ENCODE results near the gene RDH8.
A peak's percentile ranks its signal among the peaks of the same experiment; 100 is the strongest.
"Not testable (repeated sequence)": the region's sequence is repeated elsewhere in the genome, so short reads cannot be mapped to it uniquely, and the experiment has no call there.

RDH8 gene

DNA sequence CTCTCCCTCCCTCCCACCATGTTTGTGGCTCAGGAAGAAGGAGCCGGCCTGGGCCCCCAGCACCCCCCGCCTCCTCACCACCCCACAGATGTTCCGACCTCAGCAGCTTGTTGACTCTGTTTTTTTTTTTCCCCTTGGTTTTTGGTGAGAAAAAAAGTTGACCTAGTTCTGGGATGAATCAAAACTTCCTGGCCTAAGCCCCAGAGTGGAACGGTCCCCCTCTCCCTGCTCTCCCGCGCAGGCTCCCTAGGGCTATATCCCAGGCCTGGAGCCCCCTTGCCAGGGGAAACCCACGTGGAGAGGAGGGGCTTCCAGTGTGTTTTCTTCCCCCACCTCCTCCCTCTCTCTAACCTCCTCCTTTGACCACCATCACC is 7.0 kb upstream of the RDH8 start:
- no peak for DNase-seq

DNA sequence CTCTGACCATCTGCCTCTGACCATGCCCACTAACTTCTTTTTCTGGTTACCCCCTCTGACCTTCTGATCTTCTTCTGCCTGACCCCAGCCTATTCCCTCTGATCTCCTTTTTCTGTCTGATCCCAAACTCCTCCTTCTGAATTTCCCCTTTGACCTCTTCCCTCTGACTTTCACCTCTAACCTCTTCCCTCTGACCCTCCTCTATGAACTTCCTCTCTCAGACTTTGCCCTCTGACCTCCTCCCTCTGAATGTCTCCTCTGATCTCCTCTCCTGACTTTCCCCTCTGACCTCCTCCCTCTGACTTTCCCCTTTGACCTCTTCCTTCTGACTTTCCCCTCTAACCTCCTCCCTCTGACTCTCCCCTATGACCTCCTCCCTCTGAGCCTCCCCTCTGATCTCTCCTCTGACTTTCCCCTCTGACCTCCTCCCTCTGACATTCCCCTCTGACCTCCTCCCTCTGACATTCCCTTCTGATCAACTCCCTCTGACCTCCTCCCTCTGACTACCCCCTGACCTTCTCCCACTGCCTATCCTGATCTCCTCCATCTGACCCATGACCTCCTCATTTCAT is 6.4 kb upstream of the RDH8 start:
- no peak for DNase-seq

DNA sequence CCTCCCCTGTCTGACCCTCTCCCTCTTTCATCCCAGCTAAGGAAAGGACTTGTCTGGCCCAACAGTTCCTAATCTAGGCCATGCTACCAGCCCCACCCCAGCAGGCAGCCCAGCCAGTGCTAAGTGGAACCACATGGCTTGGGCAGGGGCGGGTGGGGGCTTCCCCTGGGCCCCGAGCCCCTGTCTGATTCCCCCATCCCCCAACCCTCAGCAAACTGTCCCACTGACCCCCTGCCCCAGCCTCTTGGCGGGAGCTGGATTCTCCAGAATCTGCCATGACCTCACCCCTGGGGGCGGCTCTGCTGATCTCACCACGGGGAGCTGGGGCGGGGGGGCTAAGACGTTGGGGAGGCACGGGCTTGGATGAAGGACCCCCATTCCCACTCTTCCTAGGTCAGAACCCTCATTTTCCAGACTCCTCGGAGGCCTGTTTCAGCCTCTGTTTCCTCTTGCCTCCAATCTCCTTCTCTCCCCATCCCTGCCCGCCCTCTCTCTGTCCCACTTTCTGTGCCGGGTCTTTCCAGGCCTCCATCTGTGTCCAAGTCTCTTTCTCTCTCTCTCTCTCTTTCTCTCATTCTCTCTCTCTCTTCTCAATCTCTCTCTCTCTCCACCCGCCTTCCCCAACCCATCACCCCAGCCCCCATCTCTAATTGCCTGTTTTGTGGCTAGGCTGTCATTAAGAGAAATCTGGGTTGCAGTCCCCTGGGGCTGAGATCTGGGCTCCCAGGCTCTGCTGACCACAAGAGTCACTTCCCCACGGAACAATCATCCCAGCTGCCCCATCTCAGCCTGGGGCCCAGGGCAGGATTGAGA is 5.7 kb upstream of the RDH8 start:
- DNase-seq = no peak

DNA sequence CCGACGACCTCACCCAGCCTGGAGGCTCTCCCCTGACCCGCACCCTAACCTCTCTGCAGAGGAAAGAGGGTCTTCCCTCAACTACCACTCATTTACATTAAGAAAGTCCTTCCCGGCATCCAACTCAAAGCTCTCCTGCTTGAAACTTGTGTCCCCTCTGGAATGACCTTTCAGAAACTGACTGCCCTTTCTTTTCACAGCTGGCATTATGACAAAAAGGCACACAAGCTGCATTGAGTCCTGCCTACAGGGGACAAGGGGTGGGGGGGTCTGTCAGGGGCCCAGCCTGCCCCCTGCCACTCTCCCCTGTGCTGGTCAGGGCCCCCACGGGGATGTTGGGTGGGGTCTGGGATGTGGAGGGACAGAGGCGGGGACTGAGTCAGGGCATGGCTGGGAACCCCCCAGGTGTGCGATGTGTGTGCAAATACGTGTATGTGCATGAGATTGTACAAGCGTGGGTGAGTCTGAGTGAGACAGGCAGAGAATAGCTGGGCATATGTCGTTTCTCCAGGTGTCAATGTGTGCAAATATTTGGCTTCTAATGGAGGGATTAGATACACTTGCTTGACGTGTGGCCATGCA is 5.0 kb upstream of the RDH8 start:
- no peak for DNase-seq

DNA sequence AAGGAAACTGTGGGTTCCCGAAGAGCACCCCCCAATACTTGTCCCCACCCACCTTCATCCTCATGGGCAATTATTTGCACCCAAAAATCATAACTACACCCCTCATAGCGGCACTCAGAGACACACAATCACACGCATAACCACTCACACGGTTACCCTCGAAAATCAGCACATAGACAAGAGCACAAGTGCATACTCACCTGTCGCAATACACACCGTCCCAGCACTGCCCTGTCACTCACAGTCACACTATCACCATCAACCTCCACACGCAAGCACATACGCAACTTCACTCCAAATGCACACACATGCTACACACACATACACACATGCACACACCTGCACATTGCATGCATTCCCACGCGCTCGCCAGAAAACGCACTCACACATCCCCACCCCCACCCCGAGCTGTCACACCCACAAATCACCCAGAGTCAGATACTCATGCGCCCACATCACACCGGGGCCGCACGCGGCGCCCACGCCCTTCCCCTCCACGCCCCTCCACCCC is 3.5 kb upstream of the RDH8 start:
- DNase-seq = no peak

DNA sequence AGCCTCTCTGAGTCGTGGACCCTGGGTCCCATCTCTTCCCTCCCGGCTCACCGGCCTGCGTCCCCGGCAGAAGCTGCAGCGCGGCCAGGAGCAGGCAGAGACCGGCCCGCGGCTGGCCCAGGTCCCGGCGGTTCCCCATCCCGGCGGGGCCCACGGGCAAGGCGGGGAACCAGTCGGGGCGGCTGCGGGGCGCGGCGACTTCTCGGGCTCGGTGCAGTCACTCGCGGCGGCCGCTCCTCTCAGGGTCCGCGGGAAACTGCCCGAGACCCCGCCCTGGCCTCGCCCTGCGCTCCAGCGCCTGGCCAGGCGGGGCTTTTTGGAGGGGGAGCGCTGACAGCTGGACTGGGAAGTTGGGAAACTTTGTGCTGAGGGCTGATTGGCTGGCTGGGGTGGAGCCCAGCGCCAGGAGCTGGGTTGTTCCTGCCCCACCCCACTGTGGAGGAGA is 3.0 kb upstream of the RDH8 start, which contains the start of gene COL5A3:
Gene COL5A3, minus strand, starts transcription at position 258 of the 445 bp plus-strand sequence. Its CDS starts 119 bp downstream, at position 139.
- DNase-seq = no peak

DNA sequence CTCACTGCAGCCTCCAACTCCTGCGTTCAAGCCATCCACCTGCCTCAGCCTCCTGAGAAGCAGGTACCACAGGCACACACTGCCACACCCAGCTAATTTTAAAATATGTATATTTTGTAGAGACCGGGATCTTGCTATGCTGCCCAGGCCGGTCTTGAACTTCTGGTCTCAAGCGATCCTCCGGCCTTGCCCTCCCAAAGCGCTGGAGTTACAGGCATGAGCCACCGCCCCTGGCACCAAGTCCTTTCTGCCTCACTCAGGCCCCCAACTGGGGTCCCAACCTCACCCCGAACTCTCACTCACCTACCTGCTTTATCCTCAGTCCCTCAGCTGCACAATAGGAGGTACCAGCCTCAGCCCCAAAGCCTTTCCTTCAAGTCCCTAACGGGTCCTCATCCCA is 2.3 kb upstream of the RDH8 start:
- DNase-seq = no peak

DNA sequence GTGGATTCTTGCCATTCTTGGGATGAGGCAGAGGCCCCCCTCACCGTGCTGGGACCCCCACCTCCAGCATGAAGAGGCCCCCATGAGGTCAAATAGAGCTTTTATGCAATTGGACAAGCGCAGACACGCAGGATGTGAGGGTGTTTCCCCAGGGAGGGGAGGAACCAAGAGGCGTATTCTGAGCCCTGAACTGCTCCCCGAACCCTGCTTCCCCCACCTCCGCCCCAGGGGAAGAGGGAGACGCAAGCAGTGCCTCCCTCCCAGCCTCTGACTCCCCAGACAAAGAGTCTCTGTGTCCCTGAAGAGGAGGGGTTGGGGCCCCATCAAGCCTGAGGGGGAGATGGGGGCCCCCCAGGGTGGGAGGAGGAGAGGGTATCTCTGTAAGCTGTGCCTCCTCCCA is 1.3 kb upstream of the RDH8 start:
- no peak for DNase-seq

DNA sequence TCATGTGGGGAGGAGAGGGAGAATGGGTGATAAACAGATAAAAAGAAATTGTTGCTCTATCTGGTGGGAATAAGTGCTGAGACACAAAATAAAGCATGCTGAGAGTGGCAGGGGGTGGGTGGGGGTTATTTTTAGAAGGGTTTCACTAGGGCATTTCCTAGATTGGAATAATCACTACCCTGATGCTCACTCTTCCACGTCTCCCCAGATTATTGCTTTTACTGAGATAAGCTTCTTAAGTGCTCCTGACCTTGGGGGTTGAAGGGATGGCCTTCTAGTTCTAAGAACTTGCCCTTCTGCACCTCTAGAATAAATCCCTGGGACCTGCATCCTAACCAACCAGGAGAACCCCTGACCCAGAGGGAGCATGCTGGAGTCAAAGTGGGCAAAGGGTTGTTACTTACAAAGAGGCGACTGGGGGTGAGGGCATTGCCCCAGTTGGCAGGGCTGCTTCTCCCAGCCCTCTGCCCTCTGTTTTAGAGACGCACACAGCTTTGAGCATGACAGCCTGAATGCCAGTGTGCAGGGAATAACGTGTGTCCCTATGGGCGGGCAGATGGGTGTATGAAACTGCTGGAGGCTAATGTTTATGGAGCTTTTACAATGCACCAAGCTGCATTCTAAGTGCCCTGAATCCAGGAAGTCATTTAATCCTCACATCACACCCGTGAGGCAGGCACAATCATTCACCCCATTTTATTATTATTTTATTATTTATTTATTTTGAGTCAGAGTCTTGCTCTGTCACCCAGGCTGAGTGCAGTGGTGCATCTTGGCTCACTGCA is 743 bp downstream of the RDH8 start:
- DNase-seq = no peak

DNA sequence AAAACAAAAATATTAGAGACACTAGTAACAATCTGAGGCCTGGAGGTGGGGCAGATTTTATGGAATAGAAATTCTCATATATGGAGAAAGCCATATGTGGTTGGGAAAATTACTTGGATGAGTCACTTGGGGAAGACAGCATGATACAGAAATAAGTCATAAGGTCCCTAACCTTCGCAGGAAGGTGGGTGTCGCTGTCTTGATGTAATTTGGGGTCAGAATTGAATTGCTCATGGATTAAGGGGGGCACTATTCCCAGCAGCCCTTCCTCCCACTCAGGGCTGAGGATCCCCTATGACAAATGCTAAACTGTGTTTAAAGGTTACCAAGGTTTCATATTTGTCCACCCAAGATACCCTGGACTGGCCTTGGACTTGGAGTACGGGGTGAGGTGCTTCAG is 5.0 kb downstream of the RDH8 start:
- DNase-seq = no peak

DNA sequence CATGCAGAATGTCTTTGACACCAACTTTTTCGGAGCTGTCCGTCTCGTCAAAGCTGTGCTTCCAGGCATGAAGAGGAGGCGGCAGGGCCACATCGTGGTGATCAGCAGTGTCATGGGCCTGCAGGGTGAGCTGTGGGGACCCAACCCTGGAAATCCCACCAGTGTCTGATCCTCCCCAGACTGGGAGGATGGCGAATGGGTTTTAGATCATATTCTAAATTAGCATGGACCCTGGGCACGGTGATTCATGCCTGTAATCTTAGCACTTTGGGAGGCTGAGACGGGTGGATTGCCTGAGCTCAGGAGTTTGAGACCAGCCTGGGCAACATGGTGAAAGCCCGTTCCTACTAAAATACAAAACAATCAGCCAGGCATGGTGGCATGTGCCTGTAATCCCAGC is 5.5 kb downstream of the RDH8 start:
- DNase-seq = no peak

DNA sequence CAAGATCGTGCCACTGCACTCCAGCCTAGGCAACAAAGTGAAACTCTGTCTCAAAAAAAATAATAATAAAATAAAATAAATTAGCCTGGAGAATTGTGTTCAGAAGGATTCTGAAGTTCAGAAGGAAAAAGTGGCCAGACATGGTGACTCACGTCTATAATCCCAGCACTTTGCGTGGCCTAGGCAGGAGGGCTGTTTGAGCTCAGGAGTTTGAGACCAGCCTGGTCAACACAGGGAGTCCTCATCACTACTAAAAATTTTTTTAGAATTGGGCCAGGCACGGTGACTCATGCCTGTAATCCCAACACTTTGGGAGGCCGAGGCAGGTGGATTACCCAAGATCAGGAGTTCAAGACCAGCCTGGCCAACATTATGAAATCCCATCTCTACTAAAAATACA is 6.0 kb downstream of the RDH8 start:
- DNase-seq = no peak

DNA sequence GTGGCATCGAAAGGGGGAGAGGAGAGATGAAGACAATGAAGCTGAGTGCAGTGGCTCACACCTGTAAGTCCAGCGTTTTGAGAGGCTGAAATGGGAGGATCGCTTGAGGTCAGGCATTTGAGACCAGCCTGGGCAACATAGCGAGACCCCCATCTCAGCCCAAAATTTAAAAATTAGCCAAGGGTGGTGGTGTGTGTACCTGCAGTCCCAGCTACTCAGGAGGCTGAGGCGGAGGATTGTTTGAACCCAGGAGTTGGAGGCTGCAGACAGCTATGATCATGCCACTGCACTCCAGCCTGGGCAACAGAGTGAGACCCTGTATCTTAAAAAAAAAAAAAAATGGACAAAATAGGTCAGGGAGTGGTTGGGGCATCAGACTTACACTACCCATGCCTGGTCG is 7.6 kb downstream of the RDH8 start:
- DNase-seq = no peak

DNA sequence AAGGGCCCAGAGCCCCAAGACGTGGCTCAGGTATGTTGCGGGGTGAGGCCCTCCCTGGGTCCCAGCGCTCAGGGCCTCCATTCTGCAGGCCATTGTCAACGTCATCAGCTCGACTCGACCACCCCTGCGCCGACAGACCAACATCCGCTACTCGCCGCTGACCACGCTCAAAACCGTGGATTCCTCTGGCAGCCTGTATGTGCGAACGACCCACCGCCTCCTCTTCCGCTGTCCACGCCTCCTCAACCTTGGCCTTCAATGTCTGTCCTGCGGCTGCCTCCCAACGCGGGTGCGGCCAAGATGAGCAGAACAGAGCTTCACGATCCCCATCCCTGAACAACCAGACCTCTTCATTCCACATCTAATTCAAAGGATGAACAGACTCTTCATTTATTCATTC is 8.2 kb downstream of the RDH8 start:
- no peak for DNase-seq

DNA sequence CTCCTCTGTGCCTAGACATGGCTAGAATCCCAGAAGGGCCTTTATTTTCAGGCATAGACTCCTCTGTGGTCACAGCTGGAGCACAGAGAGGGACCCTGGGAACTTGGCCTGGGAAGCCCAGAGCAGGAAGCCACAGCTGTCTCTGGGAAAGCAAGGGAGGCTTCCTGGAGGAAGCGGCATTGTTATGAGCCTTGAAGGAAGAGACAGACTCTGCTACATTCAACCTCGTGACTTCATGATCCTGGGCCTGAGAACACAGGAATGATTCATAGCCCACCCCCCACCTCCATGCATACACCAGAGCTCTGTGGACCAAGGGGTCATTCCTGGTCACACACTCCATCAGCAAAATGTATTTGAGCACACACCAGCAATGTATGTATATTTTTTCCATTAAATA is 8.6 kb downstream of the RDH8 start:
- no peak for DNase-seq

DNA sequence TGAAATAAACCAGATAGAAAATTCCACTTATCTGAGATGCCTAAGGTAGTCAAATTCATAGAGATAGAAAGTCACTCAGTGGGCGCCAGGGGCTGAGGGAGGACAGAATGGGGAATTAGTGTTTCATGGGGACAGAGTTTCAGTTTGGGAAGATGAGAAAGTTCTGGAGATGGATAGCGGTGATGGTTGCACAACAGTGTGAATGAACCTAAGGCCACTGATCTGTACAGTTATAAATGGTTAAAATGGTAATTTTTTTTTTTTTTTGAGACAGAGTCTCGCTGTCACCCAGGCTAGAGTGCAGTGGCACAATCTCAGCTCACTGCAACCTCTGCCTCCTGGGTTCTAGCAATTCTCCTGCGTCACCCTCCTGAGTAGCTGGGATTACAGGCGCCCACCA is 9.8 kb downstream of the RDH8 start:
- not testable (repeated sequence) for DNase-seq

DNA sequence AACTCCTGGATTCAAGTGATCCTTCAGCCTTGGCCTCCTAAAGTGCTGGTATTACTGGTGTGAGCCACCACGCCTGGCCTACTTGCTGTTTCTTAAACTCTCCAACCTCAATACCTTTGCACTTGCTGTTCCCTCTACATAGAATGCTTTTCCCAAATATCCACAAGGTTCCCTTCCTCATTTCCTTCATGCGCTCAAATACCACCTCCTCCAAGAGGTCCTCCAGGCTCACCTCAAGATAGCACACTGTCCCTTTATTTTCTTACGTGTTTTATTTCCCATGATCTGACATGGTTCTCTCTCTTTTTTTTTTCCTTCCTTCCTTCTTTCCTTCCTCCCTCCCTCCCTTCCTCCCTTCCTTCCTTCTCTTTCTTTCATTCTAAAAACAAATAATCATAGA is 13.5 kb downstream of the RDH8 start:
- no peak for DNase-seq

DNA sequence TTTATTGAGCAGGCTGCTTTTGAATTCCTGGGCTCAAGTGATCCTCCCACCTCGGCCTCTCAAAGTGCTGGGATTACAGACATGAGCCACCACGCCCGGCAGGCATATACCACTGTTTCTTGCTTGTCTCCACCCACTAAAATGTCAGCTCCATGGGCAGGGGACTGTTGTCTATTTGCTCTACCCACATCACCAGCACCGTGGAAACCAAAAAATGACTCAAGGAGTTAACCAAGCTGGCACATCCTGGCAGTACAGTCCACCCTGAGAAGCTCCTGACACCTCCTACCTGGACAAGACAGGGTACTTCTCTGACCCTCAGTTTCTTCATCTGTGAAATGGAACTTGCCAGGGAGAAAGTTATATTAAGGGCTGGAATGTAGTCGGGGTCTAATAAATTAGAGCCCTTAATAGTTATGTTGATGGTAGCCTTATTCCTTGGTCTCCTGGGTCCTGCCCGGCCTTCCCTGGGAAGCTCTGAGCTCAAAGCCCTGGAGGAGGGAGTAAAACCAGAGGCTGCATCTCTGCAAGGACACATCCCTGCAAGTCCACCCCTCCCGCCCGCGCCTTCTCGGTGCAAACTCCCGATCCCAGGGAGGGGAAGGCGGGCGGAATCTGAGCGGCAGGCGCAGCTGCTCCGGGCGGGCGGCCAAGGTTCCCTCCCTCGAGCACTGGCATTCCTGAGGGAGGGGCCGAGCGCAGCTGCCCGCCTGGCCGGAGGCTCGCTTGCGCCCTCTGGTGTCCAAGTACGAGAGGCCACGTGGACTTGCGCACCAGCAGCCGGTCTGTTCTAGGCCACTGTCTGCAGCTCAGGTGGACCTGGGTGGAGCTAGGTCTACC is 14.1 kb downstream of the RDH8 start:
- peak; percentile 83 for DNase-seq

DNA sequence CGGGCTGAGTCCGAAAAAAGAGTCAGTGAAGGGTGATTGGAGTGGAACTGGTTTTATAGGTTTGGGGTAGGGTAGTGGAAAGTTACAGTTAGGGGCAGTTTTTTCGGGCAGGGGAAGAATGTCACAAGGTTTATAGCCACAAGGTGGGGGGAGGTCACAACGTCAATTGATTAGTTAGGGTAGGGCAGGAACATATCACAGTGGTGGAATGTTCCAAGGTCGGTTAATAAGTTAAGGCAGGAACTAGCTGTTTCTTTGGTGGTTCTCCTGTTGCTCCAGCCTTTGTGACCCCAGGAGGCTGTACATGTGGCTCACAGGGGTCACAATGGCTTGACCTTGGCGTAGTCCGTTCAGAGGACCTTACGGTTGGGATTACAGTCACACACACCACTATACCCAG is 20.3 kb downstream of the RDH8 start:
- DNase-seq = no peak

DNA sequence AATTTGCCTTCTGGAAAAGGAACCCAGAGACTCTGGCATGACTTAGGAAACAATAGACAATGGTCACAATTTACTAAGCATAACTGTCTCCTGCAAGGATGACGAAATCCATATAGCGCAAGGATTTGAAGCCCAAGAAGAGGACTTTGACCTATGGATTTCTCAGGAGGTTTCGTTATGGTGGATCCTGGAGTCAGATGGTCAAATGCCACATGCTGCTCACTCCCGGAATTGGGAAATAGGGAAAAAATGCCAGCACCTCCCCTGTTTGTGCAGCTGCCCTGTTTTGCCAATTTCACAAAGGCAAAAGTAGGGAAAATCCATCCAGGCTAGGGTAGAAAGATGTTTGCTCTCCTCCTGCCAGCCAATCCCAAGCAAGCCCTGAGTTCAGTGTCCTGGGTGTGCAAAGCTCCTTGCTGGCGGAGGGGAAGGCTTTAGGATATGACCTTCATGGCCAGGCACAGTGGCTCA is 23.4 kb downstream of the RDH8 start:
- no peak for DNase-seq

DNA sequence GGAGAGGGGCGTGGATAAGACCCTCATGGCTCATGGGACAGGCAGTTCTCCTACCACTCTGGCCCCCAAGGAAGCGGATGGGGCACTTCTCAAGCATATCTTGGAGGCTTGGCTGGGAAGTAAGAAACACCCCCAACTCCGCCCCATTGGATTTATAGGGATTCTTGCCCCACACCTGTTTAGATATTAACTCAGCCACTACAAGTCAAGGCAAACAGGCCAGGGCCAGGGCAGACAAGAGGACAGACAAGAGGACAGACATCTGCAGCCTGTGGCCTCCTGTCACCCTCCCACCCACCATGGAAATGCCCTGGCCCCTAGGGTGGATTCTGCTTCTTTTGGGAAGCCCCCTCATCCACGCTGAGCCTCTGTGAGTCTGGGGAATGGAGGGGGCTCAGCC is 24.1 kb downstream of the RDH8 start:
- no peak for DNase-seq

DNA sequence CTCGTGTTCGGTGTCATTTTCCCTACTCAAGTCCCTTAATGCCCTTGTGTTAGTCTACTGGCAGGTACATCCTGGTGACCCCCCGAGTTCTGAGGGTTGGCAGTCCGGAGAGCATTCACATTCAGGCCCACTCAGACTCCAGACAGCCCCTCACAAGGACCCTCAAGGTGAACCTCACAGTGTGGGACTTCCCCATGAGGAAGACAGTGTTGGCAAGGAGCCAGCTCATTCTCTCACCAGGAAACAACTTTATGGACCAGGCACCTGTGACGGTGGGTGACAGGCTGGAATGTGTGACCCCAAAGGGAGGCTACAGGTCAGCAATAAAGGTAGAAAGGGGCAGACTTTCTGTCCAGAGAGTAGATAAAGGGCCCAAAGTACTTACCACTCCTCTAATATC is 24.5 kb downstream of the RDH8 start:
- no peak for DNase-seq

All from kidney glomerular epithelial cell (primary cell).